Neuronal stem cell (in vitro differentiated cells): Measurements from ENCODE around the gene BCL2L11. TPM values are rescaled to one million over a fixed set of nuclear protein-coding genes. Genes with fewer than 3 reads are reported as not detected.

ENCODE experiments used
- DNase-seq: peaks from one replicate; pipeline ENCODE4 v3.0.0-alpha.2; 2013; ENCODE audit warnings: low spot score
- H2AFZ ChIP-seq: one replicate; pipeline ENCODE4 v1.6.1; 2013; ENCODE audit warnings: mild to moderate bottlenecking, low read length, inconsistent platforms
- H2AK5ac ChIP-seq: 2 replicates; pipeline ENCODE4 v1.6.1; 2013; ENCODE audit warnings: low read depth, mild to moderate bottlenecking, inconsistent platforms, low read length, moderate library complexity, mixed read lengths
- H2BK120ac ChIP-seq: 2 replicates; pipeline ENCODE4 v1.6.1; 2013; ENCODE audit warnings: low read depth, mild to moderate bottlenecking, inconsistent platforms, low read length, moderate library complexity, mixed read lengths
- H2BK12ac ChIP-seq: one replicate; pipeline ENCODE4 v1.6.1; 2013; ENCODE audit warnings: low read length, inconsistent platforms
- H2BK15ac ChIP-seq: 2 replicates; pipeline ENCODE4 v1.6.1; 2013; ENCODE audit warnings: mild to moderate bottlenecking, low read length, inconsistent platforms, mixed read lengths
- H2BK5ac ChIP-seq: one replicate; pipeline ENCODE4 v1.6.1; 2013; ENCODE audit warnings: inconsistent platforms, mild to moderate bottlenecking, low read length, moderate library complexity
- H3K14ac ChIP-seq: one replicate; pipeline ENCODE4 v1.6.1; 2013; ENCODE audit warnings: low read length, inconsistent platforms
- H3K18ac ChIP-seq: 2 replicates; pipeline ENCODE4 v1.6.1; 2013; ENCODE audit warnings: low read length, inconsistent platforms
- H3K23ac ChIP-seq: 2 replicates; pipeline ENCODE4 v1.6.1; 2013; ENCODE audit warnings: low read depth, mild to moderate bottlenecking, mixed read lengths, low read length, inconsistent platforms; ENCODE audit not compliant: poor library complexity
- H3K27ac ChIP-seq: replicated peaks from 3 replicates; pipeline ENCODE4 v1.5.1; 2013; ENCODE audit warnings: low read length, inconsistent platforms
- H3K27me3 ChIP-seq, 3 experiments: 2 replicates each; pipeline ENCODE4 v1.6.1; 2013; ENCODE audit warnings: low read length in 3 of 3, mild to moderate bottlenecking in 2 of 3, inconsistent platforms in 1 of 3, low read depth in 1 of 3, mixed read lengths in 1 of 3, moderate library complexity in 1 of 3; ENCODE audit not compliant: control insufficient read depth in 3 of 3, insufficient read depth in 3 of 3
- H3K36me3 ChIP-seq, 2 donors: replicated peaks in 1 of 2; 2 replicates each; pipeline ENCODE4 v1.6.1; 2013; ENCODE audit warnings: low read length in 2 of 2; ENCODE audit not compliant: control insufficient read depth in 2 of 2, insufficient read depth in 2 of 2
- H3K4ac ChIP-seq: 2 replicates; pipeline ENCODE4 v1.6.1; 2013; ENCODE audit warnings: inconsistent platforms, mild to moderate bottlenecking, low read length, moderate library complexity
- H3K4me1 ChIP-seq, 2 donors: 1 replicate in 1 of 2; 2 replicates in 1 of 2; pipeline ENCODE4 v1.6.1; 2013; ENCODE audit warnings: low read length in 2 of 2, low read depth in 1 of 2; ENCODE audit not compliant: control insufficient read depth in 2 of 2, insufficient read depth in 1 of 2
- H3K4me2 ChIP-seq: one replicate; pipeline ENCODE4 v1.6.1; 2013; ENCODE audit warnings: mild to moderate bottlenecking, low read length, inconsistent platforms; ENCODE audit not compliant: insufficient read depth, poor library complexity, severe bottlenecking
- H3K4me3 ChIP-seq, 2 donors: 2 replicates each; pipeline ENCODE4 v1.5.1; 2013; ENCODE audit warnings: low read length in 2 of 2, mild to moderate bottlenecking in 2 of 2, inconsistent platforms in 1 of 2, moderate library complexity in 1 of 2
- H3K79me1 ChIP-seq: one replicate; pipeline ENCODE4 v1.6.1; 2013; ENCODE audit warnings: low read depth, mild to moderate bottlenecking, inconsistent platforms, low read length, moderate library complexity
- H3K9ac ChIP-seq: one replicate; pipeline ENCODE4 v1.6.1; 2013; ENCODE audit warnings: mild to moderate bottlenecking, low read depth, low read length, inconsistent platforms; ENCODE audit not compliant: poor library complexity
- H3K9me3 ChIP-seq, 2 donors: replicated peaks in 1 of 2; 2 replicates each; pipeline versions ENCODE3 to v1.6.1; 2013; ENCODE audit warnings: low read length in 2 of 2, mild to moderate bottlenecking in 2 of 2, inconsistent platforms in 1 of 2, low read depth in 1 of 2, mixed read lengths in 1 of 2, moderate library complexity in 1 of 2; ENCODE audit not compliant: control insufficient read depth in 2 of 2, insufficient read depth in 1 of 2
- H4K8ac ChIP-seq: one replicate; pipeline ENCODE4 v1.6.1; 2013; ENCODE audit warnings: low read depth, mild to moderate bottlenecking, inconsistent platforms, low read length, moderate library complexity
- H4K91ac ChIP-seq: one replicate; pipeline ENCODE4 v1.6.1; 2013; ENCODE audit warnings: low read length, low read depth, mild to moderate bottlenecking, inconsistent platforms; ENCODE audit not compliant: poor library complexity
- WGBS, 2 donors: extraction: QIAGEN DNeasy Blood & Tissue Kit; methylation state at CpG; one replicate each; pipeline ENCODE4 v1.1.7; 2013; ENCODE audit warnings: missing lambda C conversion rate in 2 of 2, mixed read lengths in 1 of 2; ENCODE audit not compliant: insufficient read length in 2 of 2, insufficient replicate concordance in 1 of 2; ENCODE audit errors: extremely low coverage in 2 of 2; 5-methylcytosine and 5-hydroxymethylcytosine counted together
- polyA plus RNA-seq, 2 experiments: library from polyadenylated mRNA; stranded (reverse); fragments of 200-250 nt; gene quantifications; one replicate each; pipeline ENCODE4 v1.2.3, GENCODE V29; 2013

Gene BCL2L11, protein sequence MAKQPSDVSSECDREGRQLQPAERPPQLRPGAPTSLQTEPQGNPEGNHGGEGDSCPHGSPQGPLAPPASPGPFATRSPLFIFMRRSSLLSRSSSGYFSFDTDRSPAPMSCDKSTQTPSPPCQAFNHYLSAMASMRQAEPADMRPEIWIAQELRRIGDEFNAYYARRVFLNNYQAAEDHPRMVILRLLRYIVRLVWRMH
- polyA plus RNA-seq (2013, experiment 1 of 2): 32.0 TPM
- 32.1 TPM for polyA plus RNA-seq (2013, experiment 2 of 2)

DNA sequence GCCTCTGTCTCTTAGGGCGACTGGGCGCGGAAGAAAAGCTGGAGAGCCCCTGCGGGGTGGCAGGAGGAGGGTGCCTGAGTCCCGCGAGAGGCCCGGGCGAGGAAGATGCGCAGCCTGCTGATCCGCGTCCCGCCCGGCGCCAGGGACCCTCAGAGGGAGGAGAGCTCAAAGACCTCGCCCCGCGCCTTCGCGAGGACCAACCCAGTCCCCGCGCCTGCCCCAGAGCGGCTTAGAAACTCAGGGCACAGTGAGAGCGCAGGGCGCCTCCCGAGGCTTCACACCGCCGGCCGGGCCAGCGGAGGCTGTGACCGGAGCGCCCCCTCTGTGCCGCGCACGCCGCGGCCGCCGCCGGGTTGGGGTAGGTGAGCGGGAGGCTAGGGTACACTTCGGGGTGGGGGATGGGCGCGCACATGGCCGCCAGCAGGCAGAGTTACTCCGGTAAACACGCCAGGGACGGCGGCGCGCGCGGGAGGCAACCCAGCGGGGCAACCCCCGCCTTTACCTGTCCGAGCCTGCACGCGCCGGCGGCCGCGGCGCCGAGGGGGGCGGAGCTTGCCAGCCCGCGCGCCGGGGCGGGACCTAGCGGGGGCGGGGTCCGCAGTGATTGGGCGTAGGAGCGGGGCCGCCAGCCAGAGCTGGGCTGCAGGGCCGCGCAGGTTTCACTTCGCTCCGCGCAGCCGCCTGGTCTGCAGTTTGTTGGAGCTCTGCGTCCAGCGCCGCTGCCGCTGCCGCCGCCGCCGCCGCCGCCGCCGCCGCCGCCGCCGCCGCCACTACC is at the start of gene BCL2L11:
Gene BCL2L11 (plus strand): TSS at position 662 of the 775 bp plus-strand sequence. CDS start 2,832 bp downstream, outside the sequence.
- H2BK12ac ChIP-seq: peak within 1 kb of the TSS; percentile 61
- peak within 1 kb of the TSS; percentile 93 for H2BK5ac ChIP-seq
- peaks cover 18 to 21% of the 10 kb centered on the region in 2 donors for H3K4me1 ChIP-seq
- peak within 1 kb of the TSS; percentile 91 for H2BK15ac ChIP-seq
- peak within 1 kb of the TSS; percentile 93 for H3K4me2 ChIP-seq
- H3K9me3 ChIP-seq: peaks cover 0 to 7% of the 10 kb centered on the region in 2 donors
- H3K23ac ChIP-seq: peak within 1 kb of the TSS; percentile 94
- H3K14ac ChIP-seq: peak within 1 kb of the TSS; percentile 41
- H3K18ac ChIP-seq: peak within 1 kb of the TSS; percentile 97
- H3K79me1 ChIP-seq: peaks cover 4% of the 10 kb centered on the region
- peaks cover 7 to 27% (median 26%) of the 10 kb centered on the region in 3 experiments for H3K27me3 ChIP-seq
- peak within 1 kb of the TSS; percentile 29 for H4K8ac ChIP-seq
- peak within 1 kb of the TSS; percentile 77 for H3K27ac ChIP-seq
- H4K91ac ChIP-seq: no peak within 1 kb of the TSS
- peak within 1 kb of the TSS; percentile 67 for H2AK5ac ChIP-seq
- H3K36me3 ChIP-seq: peaks cover 10 to 20% of the 10 kb centered on the region in 2 donors
- H2BK120ac ChIP-seq: peak within 1 kb of the TSS; percentile 89
- H3K4me3 ChIP-seq: peak within 1 kb of the TSS; percentile 87 to 98
- H2AFZ ChIP-seq: peak within 1 kb of the TSS; percentile 99
- H3K4ac ChIP-seq: peak within 1 kb of the TSS; percentile 72
- WGBS, 2 donors: no CpG with 5 or more reads among the region's 98 CpGs
- peak; percentile 92 for DNase-seq
- peak within 1 kb of the TSS; percentile 99 for H3K9ac ChIP-seq

DNA sequence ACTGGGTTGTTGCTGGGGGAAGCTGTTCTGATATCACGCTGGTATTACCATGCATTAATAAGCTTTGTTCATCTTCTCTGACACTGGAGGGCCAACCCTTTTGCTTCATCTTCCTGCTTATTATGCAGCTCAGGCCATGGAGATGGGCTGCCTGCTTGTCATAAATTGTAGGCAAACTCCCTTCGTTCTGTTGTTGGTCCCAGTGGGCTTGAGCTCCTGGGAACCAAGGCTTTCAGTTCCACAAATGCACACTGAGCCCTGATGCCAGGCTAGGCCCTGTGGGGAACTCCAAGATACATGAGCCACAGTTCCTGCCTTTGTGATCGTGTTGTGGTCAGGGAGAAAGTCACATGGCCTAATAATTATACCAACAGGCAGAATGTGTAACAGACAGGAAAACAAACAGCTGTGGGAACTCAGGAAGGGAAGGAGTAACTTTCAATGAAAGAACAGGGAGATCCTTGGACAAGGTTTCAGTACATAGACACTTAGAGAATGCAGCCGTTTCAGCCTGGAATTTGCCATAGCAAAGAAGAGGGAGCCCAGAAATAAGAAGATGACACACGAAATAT is 49.0 kb upstream of the BCL2L11 start:
- no peak overlapping the region for H3K14ac ChIP-seq
- H2BK120ac ChIP-seq: no peak overlapping the region
- H3K79me1 ChIP-seq: no peaks in the 10 kb centered on the region
- H3K4me2 ChIP-seq: no peak overlapping the region
- no CpG with 5 or more reads among the region's 5 CpGs for WGBS, 2 donors
- peak overlapping the region; percentile 84 for H2AFZ ChIP-seq
- no peaks in the 10 kb centered on the region for H3K36me3 ChIP-seq
- no peak overlapping the region for H2BK5ac ChIP-seq
- no peaks in the 10 kb centered on the region for H3K27me3 ChIP-seq
- no peak overlapping the region for H4K8ac ChIP-seq
- H2BK12ac ChIP-seq: no peak overlapping the region
- no peak overlapping the region for H3K18ac ChIP-seq
- peaks cover 0 to 7% of the 10 kb centered on the region in 2 donors for H3K4me1 ChIP-seq
- no peak overlapping the region for H3K23ac ChIP-seq
- H3K27ac ChIP-seq: no peak overlapping the region
- no peak overlapping the region for H3K4ac ChIP-seq
- no peak overlapping the region for H2AK5ac ChIP-seq
- no peak overlapping the region for H2BK15ac ChIP-seq
- no peak overlapping the region for H3K4me3 ChIP-seq
- H3K9ac ChIP-seq: no peak overlapping the region
- no peak for DNase-seq
- H4K91ac ChIP-seq: no peak overlapping the region
- peaks cover 0 to 8% of the 10 kb centered on the region in 2 donors for H3K9me3 ChIP-seq

DNA sequence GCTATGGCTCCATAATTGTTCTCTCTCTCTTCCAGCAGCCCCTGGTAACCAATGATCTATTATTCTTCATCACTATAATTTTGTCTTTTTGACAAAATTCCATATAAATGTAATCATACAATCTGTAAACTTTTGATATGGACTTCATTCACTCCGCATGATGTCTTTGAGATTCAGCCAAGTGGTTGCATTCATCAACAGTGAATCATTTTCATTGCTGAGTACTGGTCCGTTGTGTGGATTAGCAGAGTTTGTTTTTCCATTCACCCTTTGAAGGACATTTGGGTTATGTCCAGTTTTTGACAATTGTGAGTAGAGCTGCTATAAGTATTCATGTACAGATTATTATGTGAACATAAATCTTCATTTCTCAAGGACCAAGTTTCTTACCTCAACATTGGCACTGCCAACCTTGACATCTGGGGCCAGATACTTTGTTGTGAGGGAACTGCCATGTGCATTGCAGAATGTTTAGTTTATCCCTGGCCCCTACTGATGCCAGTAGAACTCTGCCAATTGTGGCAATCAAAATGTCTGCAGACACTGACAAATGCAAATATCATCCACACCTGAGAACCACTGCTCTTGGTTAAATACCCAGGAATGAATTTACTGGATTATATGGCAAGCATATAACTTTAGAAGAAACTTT is 48.4 kb upstream of the BCL2L11 start:
- H2BK120ac ChIP-seq: no peak overlapping the region
- no peak overlapping the region for H3K4me3 ChIP-seq
- H3K27ac ChIP-seq: no peak overlapping the region

More for the DNA sequence above, 48.4 kb upstream of the BCL2L11 start:
- Histone ChIP-seq H2AFZ (no peak overlapping the region), H3K9ac (no peak overlapping the region), H3K4me2 (no peak overlapping the region), H3K23ac (no peak overlapping the region), H2BK15ac (no peak overlapping the region), H4K91ac (no peak overlapping the region), H4K8ac (no peak overlapping the region), H3K79me1 (no peaks in the 10 kb centered on the region), H3K9me3 (peaks cover 0 to 8% of the 10 kb centered on the region in 2 donors), H3K4me1 (peaks cover 0 to 7% of the 10 kb centered on the region in 2 donors), H3K4ac (no peak overlapping the region), H3K36me3 (no peaks in the 10 kb centered on the region), H3K27me3 (no peaks in the 10 kb centered on the region), H3K14ac (no peak overlapping the region), H2BK5ac (no peak overlapping the region), H2AK5ac (no peak overlapping the region), H3K18ac (no peak overlapping the region), H2BK12ac (no peak overlapping the region)
- no CpG with 5 or more reads among the region's 2 CpGs for WGBS, 2 donors
- DNase-seq: no peak
